ENCODE data around the gene JMJD6.

Gene JMJD6

DNA sequence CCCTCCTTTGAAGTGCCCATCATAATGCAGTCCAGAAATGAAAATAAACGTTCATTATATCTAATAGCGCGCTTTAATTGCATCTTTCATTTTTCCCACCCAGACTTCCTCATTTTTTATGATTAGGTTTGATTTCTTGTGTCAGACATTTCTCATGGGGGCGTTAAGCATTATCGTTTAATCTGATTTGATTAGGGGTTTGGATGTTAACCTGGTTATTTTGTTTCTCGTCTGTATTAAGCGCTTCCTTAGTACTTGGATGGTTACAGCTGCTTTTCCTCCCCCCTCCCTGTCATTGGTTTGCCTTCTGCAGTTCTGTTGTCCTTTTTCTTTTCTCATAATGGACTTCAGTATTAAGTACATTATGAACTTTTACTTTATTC is 12.1 kb upstream of the JMJD6 start:
- Histone ChIP-seq H3K36me3 (ENCODE audit: insufficient read depth, low read length) (peaks cover 31% of the 10 kb centered on the region), H3F3A (ENCODE audit: low read depth) (peaks cover 2% of the 10 kb centered on the region), H2AFZ (ENCODE audit: low read length) (no peak overlapping the region), H3K9ac (ENCODE audit: low read depth, low read length, poor library complexity, severe bottlenecking) (peak overlapping the region; percentile 91), H3K79me2 (ENCODE audit: insufficient read depth, low read length) (peaks cover 70% of the 10 kb centered on the region), H3K4me3 (ENCODE audit: low read length, poor library complexity, severe bottlenecking) (peak overlapping the region; percentile 98), H3K4me2 (ENCODE audit: low read depth, low read length, poor library complexity, severe bottlenecking) (peak overlapping the region; percentile 91), H3K4me1 (ENCODE audit: insufficient read depth, low read length, poor library complexity, severe bottlenecking) (peaks cover 52% of the 10 kb centered on the region), H3K27me3 (ENCODE audit: insufficient read depth, low read length, poor library complexity, severe bottlenecking) (peaks cover 19% of the 10 kb centered on the region), H4K20me1 (ENCODE audit: insufficient read depth, low read length, poor library complexity, severe bottlenecking) (peaks cover 43% of the 10 kb centered on the region), H3K9me2 (replicated peaks; ENCODE audit: low read depth, low read length) (no peaks in the 10 kb centered on the region), H3K9me3 (ENCODE audit: insufficient read depth, low read depth, low read length) (no peaks in the 10 kb centered on the region)
- TF ChIP-seq, protein P1, sequence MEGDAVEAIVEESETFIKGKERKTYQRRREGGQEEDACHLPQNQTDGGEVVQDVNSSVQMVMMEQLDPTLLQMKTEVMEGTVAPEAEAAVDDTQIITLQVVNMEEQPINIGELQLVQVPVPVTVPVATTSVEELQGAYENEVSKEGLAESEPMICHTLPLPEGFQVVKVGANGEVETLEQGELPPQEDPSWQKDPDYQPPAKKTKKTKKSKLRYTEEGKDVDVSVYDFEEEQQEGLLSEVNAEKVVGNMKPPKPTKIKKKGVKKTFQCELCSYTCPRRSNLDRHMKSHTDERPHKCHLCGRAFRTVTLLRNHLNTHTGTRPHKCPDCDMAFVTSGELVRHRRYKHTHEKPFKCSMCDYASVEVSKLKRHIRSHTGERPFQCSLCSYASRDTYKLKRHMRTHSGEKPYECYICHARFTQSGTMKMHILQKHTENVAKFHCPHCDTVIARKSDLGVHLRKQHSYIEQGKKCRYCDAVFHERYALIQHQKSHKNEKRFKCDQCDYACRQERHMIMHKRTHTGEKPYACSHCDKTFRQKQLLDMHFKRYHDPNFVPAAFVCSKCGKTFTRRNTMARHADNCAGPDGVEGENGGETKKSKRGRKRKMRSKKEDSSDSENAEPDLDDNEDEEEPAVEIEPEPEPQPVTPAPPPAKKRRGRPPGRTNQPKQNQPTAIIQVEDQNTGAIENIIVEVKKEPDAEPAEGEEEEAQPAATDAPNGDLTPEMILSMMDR (conservative IDR thresholded peaks at IDR 0.05; ENCODE audit: low read length), result no peak
- no peak for TF ChIP-seq EZH2phosphoT487 (IDR thresholded peaks at IDR 0.05; ENCODE audit: borderline replicate concordance)

DNA sequence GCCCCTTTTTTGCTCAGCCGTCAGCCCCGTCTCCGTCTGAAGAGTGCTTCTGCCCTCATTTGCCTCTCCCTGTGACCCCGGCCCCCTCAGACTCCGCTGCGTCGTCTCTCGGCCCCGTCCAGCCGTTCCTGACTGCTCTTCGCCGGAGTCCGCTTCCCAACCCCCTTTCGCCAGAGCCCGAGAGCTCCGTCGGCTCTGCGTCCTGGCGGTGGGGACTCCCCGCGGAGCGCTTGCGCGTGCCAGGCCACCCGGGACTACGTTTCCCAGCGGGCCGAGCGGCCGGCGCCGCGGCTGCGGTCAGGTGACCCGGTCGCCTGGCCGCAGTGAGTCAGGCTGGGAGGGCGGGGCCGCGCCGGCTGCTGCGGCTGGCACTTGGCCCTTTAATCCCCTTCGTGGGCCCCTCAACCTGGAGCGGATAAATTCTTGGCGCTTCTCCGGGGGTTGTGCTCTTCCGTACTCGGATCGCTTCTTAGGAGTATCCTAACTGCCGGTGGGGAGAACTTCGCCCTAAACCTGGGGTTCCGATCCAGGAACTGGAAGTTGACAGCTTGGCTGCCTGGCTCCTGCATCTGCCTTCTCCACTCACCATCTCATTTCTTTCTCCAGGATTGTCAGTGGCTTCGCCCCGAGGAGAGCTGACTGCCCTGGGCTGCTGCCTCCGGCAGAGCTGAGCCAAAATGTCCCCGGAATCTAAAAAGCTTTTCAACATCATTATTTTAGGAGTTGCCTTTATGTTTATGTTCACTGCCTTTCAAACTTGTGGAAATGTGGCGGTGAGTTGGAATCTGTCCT is 11.5 kb upstream of the JMJD6 start, which contains the start of gene MFSD11:
MFSD11 (plus strand) TSS at position 444 of the 792 bp plus-strand sequence; CDS start at position 678, 234 bp downstream.
- H3K79me2 ChIP-seq (ENCODE audit: insufficient read depth, low read length), result peaks cover 76% of the 10 kb centered on the region
- H3K4me2 ChIP-seq (ENCODE audit: low read depth, low read length, poor library complexity, severe bottlenecking), result peak within 1 kb of the TSS; percentile 91
- peaks cover 49% of the 10 kb centered on the region for H4K20me1 ChIP-seq (ENCODE audit: insufficient read depth, low read length, poor library complexity, severe bottlenecking)
- peak within 1 kb of the TSS; percentile 87 for H2AFZ ChIP-seq (ENCODE audit: low read length)
- peaks cover 58% of the 10 kb centered on the region for H3K4me1 ChIP-seq (ENCODE audit: insufficient read depth, low read length, poor library complexity, severe bottlenecking)
- no peaks in the 10 kb centered on the region for H3K9me2 ChIP-seq (replicated peaks; ENCODE audit: low read depth, low read length)
- H3K4me3 ChIP-seq (ENCODE audit: low read length, poor library complexity, severe bottlenecking), result peak within 1 kb of the TSS; percentile 99
- no peak for TF ChIP-seq EZH2phosphoT487 (IDR thresholded peaks at IDR 0.05; ENCODE audit: borderline replicate concordance)
- TF ChIP-seq, protein P1 (conservative IDR thresholded peaks at IDR 0.05; ENCODE audit: low read length), result no peak
- H3K27me3 ChIP-seq (ENCODE audit: insufficient read depth, low read length, poor library complexity, severe bottlenecking), result peaks cover 19% of the 10 kb centered on the region
- H3K9ac ChIP-seq (ENCODE audit: low read depth, low read length, poor library complexity, severe bottlenecking), result peak within 1 kb of the TSS; percentile 100
- peaks cover 8% of the 10 kb centered on the region for H3F3A ChIP-seq (ENCODE audit: low read depth)
- peaks cover 37% of the 10 kb centered on the region for H3K36me3 ChIP-seq (ENCODE audit: insufficient read depth, low read length)
- no peaks in the 10 kb centered on the region for H3K9me3 ChIP-seq (ENCODE audit: insufficient read depth, low read depth, low read length)

DNA sequence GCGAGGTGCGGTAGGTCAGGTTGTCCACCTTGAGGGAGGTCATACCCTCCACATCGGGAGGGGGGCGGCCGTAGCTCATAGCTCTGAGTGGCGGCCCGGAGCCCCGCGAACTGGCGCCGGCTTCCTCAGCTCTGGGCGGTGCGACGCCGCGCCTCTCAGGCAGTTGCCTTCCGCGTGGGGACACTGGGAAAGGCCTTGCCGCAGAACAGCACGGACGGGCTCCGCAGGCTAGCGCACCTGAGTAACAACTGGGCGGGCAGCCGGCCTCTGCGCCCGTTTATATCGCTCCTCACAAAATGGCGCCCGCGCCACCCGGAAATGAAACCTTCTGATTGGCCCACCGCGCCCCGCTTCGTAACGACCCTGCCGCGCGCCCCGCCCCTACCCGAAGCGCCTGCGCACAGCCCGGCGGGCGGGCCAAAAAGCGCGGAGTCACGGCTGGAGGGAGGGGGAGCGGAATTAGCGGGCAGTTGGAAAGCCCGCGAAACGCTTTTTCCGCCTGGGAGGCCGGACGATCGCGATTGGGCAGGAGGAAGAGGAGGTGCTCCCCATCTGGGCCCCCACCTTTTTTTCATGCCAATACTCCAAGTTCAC is 10.8 kb upstream of the JMJD6 start, which contains the start of gene SRSF2:
SRSF2 (minus strand) TSS at position 250 of the 594 bp plus-strand sequence; CDS start at position 79, 171 bp downstream.
- Histone ChIP-seq H3K27me3 (ENCODE audit: insufficient read depth, low read length, poor library complexity, severe bottlenecking) (peaks cover 19% of the 10 kb centered on the region), H3K9me2 (replicated peaks; ENCODE audit: low read depth, low read length) (no peaks in the 10 kb centered on the region), H3K4me3 (ENCODE audit: low read length, poor library complexity, severe bottlenecking) (peak within 1 kb of the TSS; percentile 99), H3K4me2 (ENCODE audit: low read depth, low read length, poor library complexity, severe bottlenecking) (peak within 1 kb of the TSS; percentile 93), H4K20me1 (ENCODE audit: insufficient read depth, low read length, poor library complexity, severe bottlenecking) (peaks cover 56% of the 10 kb centered on the region), H3K4me1 (ENCODE audit: insufficient read depth, low read length, poor library complexity, severe bottlenecking) (peaks cover 65% of the 10 kb centered on the region), H3K9me3 (ENCODE audit: insufficient read depth, low read depth, low read length) (no peaks in the 10 kb centered on the region), H3K36me3 (ENCODE audit: insufficient read depth, low read length) (peaks cover 40% of the 10 kb centered on the region), H3K9ac (ENCODE audit: low read depth, low read length, poor library complexity, severe bottlenecking) (peak within 1 kb of the TSS; percentile 100), H2AFZ (ENCODE audit: low read length) (peak within 1 kb of the TSS; percentile 87), H3F3A (ENCODE audit: low read depth) (peaks cover 11% of the 10 kb centered on the region), H3K79me2 (ENCODE audit: insufficient read depth, low read length) (peaks cover 83% of the 10 kb centered on the region)
- no peak for TF ChIP-seq EZH2phosphoT487 (IDR thresholded peaks at IDR 0.05; ENCODE audit: borderline replicate concordance)
- TF ChIP-seq, protein P1 (conservative IDR thresholded peaks at IDR 0.05; ENCODE audit: low read length), result no peak

Data from Loucy (cell line).